Upper lobe of left lung (tissue), 6 donors: Measurements from ENCODE around the gene CLIP2. TPM values are rescaled to one million over a fixed set of nuclear protein-coding genes. Genes with fewer than 3 reads are reported as not detected.
A peak's percentile ranks its signal among the peaks of the same experiment; 100 is the strongest.

Experiments
- ATAC-seq, 2 donors: fragments of 200-7000 bp; cut with Tn5 transposase; one replicate each; pipeline ENCODE4 v1.9.1; 2022; ENCODE audit warnings: mild to moderate bottlenecking in 2 of 2, moderate library complexity in 2 of 2; ENCODE audit not compliant: low FRiP score in 2 of 2
- DNase-seq, 2 donors: peaks; one replicate each; pipeline ENCODE4 v3.0.0-alpha.2; 2019 to 2020
- H3K27ac ChIP-seq, 4 donors: fragments of 200-600 bp; sonication (generic); one replicate each; pipeline ENCODE4 v1.5.1; 2016 to 2019
- H3K27me3 ChIP-seq, 4 donors: fragments of 200-600 bp; sonication (generic); one replicate each; pipeline ENCODE4 v1.5.1; 2017 to 2019
- H3K36me3 ChIP-seq, 4 donors: fragments of 200-600 bp; sonication (generic); one replicate each; pipeline ENCODE4 v1.5.1; 2016 to 2019
- H3K4me1 ChIP-seq, 4 donors: fragments of 200-600 bp; sonication (generic); one replicate each; pipeline ENCODE4 v1.5.1; 2018 to 2019
- H3K4me3 ChIP-seq, 4 donors: fragments of 200-600 bp; sonication (generic); one replicate each; pipeline ENCODE4 v1.5.1; 2017 to 2019; ENCODE audit warnings: mild to moderate bottlenecking in 2 of 4, moderate library complexity in 1 of 4
- H3K9me3 ChIP-seq, 4 donors: fragments of 200-600 bp; sonication (generic); one replicate each; pipeline ENCODE4 v1.5.1; 2018 to 2019
- EP300 ChIP-seq, 4 donors: sonication (generic); formaldehyde crosslinking; IDR thresholded peaks; one replicate each; pipeline ENCODE4 v1.5.1; 2017; ENCODE audit warnings: antibody characterized with exemption in 4 of 4, control low read depth in 2 of 4
- POLR2A ChIP-seq, 4 donors: fragments of 450-650 bp; IDR thresholded peaks; one replicate each; pipeline ENCODE4 v1.5.1; 2016 to 2017; ENCODE audit warnings: antibody characterized with exemption in 4 of 4, mild to moderate bottlenecking in 2 of 4
- POLR2AphosphoS5 ChIP-seq, 2 donors: sonication (generic); formaldehyde crosslinking; IDR thresholded peaks; one replicate each; pipeline ENCODE4 v1.5.1; 2017; ENCODE audit warnings: antibody characterized with exemption in 2 of 2
- WGBS, 2 donors: methylation state at CpG; one replicate each; pipeline ENCODE4 v1.1.5; 2017 to 2018; 5-methylcytosine and 5-hydroxymethylcytosine counted together
- total RNA-seq, 6 donors: library from RNA; depleted of rRNA in 4 of 6; stranded (reverse); fragments of >200 nt in 4 of 6; gene quantifications; one replicate each; pipeline versions ENCODE4 v1.1.0 to v1.2.1, GENCODE V29; 2016 to 2021
- TF ChIP-seq, protein P1 (sequence below), 6 experiments: fragments of 450-650 bp in 4 of 6; fragments of 200-600 bp in 2 of 6; sonication (generic) in 2 of 6; IDR thresholded peaks; one replicate each; pipeline ENCODE4 v1.5.1; 2016 to 2019; ENCODE audit warnings: antibody characterized with exemption in 6 of 6
- donor health status: DM: no; HTN: no; CAD: no; lungs with moderate emphysema.
- donor health status: DM: no; HTN: yes; CAD: no; lungs with severe emphysema.

CLIP2 gene
- total RNA-seq, 6 donors from 2014 or later: 12.1 to 55.5 (median 24.8) TPM

DNA sequence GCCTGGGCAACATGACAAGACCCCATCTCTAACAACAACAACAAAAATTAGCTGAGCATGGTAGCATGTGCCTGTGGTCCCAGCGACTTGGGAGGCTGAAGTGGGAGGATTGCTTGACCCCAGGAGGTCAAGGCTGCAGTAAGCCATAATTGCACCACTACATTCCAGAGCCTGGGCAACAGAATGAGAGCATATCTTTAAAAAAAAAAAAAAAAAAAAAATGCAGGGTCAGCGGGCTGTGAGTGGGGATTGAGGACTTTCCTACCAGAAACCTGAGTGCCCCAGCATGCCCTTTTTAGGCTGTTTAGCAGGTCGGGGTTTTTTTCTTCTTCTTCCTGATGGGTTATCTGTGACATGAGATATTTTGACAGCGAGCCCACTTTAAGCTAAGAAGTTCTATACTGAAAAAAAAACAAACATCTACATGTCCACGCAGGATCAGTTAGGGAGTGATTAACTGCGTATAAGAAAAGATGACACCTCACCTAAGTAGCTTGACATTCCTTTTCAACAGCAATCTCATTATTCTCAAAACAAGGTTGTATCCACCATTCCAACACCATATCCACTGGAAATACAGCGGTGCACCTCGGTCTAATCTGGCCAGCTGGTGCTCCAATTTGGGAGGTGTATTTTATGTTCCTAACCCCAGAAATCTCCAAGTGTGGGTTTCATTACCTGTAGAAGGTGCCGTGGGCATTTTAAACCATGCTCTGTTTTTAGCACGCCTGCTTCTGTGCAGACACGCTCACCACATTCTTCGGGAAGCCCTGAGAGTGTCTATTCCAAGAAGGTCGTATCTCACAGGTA is 21.2 kb upstream of the CLIP2 start:
- H3K27ac ChIP-seq: no peak overlapping the region
- H3K4me3 ChIP-seq: no peak overlapping the region
- 63 to 74% methylated on average over 13 of the region's 13 CpGs for WGBS, 2 donors
- no peak for ATAC-seq
- peaks cover 13 to 28% (median 15%) of the 10 kb centered on the region in 4 donors for H3K4me1 ChIP-seq
- H3K36me3 ChIP-seq: no peaks in the 10 kb centered on the region
- no peak for DNase-seq
- H3K9me3 ChIP-seq: no peaks in the 10 kb centered on the region
- no peak for TF ChIP-seq POLR2A (IDR thresholded peaks at IDR 0.05)
- no peak for TF ChIP-seq EP300 (IDR thresholded peaks at IDR 0.05)
- TF ChIP-seq, protein P1, sequence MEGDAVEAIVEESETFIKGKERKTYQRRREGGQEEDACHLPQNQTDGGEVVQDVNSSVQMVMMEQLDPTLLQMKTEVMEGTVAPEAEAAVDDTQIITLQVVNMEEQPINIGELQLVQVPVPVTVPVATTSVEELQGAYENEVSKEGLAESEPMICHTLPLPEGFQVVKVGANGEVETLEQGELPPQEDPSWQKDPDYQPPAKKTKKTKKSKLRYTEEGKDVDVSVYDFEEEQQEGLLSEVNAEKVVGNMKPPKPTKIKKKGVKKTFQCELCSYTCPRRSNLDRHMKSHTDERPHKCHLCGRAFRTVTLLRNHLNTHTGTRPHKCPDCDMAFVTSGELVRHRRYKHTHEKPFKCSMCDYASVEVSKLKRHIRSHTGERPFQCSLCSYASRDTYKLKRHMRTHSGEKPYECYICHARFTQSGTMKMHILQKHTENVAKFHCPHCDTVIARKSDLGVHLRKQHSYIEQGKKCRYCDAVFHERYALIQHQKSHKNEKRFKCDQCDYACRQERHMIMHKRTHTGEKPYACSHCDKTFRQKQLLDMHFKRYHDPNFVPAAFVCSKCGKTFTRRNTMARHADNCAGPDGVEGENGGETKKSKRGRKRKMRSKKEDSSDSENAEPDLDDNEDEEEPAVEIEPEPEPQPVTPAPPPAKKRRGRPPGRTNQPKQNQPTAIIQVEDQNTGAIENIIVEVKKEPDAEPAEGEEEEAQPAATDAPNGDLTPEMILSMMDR (IDR thresholded peaks at IDR 0.05): no peak
- TF ChIP-seq POLR2AphosphoS5 (IDR thresholded peaks at IDR 0.05): no peak
- no peaks in the 10 kb centered on the region for H3K27me3 ChIP-seq

DNA sequence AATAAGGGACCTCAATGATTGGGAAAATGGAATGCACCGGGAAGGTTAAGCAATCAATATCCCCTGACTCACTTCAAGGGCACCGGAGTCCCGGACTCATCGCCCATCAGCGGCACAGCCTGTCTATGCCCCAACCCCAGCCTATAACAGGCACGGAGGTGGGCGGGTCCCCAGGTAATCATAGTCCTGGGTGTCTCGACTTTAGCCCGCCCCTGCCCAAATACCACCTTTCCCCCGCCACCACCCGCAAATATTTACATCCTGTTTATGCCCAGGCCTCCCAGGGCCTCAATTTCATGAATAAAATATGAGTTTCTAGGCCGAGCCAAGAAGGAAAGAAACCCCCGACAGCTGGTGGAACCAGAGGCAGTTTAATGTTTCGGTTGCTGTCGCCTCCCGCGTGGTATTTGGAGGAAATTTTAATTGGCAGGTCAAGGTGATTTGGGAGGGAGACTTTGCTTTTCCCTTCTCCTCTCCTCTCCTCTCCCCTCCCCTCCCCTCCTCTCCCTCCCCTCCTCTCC is 19.4 kb upstream of the CLIP2 start:
- Histone ChIP-seq H3K36me3 (no peaks in the 10 kb centered on the region), H3K27me3 (no peaks in the 10 kb centered on the region), H3K4me3 (peak overlapping the region; percentile 55 to 70 (median 62)), H3K9me3 (no peaks in the 10 kb centered on the region), H3K27ac (peak overlapping the region in 2 of 4 donors; percentile 54 to 79), H3K4me1 (peaks cover 13 to 28% (median 19%) of the 10 kb centered on the region in 4 donors)
- TF ChIP-seq, protein P1 (IDR thresholded peaks at IDR 0.05): no peak
- TF ChIP-seq EP300 (IDR thresholded peaks at IDR 0.05): no peak
- no peak for TF ChIP-seq POLR2AphosphoS5 (IDR thresholded peaks at IDR 0.05)
- no peak for TF ChIP-seq POLR2A (IDR thresholded peaks at IDR 0.05)
- 1% methylated on average over 17 of the region's 17 CpGs for WGBS, 2 donors
- DNase-seq (peak in 1 of 2 donors; percentile 53), ATAC-seq (peak; percentile 56 to 62)

DNA sequence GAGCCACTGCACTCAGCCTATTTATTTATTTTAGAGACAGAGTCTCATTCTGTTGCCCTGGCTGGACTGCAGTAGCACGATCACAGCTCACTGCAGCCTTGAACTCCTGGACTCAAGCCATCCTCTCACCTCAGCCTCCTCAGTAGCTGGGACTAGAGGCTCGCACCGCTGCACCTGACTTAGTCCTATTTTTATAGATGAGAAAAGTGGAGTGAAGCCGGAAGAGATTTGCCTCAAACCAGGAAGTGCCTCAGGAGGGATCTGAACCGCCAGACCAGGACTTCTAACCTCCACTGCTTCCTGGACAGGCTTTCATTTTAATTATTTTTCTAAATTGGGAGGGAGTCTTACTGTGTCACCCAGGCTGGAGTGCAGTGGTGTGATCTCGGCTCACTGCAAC is 17.5 kb upstream of the CLIP2 start:
- Histone ChIP-seq H3K36me3 (no peaks in the 10 kb centered on the region), H3K4me1 (peaks cover 13 to 28% (median 19%) of the 10 kb centered on the region in 4 donors), H3K9me3 (no peaks in the 10 kb centered on the region), H3K27ac (peak overlapping the region; percentile 75 to 84 (median 78)), H3K4me3 (peak overlapping the region in 1 of 4 donors; percentile 5), H3K27me3 (no peaks in the 10 kb centered on the region)
- DNase-seq (no peak), ATAC-seq (no peak)
- WGBS, 2 donors: 42 to 47% methylated on average over 6 of the region's 6 CpGs
- TF ChIP-seq POLR2AphosphoS5 (IDR thresholded peaks at IDR 0.05) (no peak), EP300 (IDR thresholded peaks at IDR 0.05) (no peak), POLR2A (IDR thresholded peaks at IDR 0.05) (no peak)
- TF ChIP-seq, protein P1 (IDR thresholded peaks at IDR 0.05): no peak

DNA sequence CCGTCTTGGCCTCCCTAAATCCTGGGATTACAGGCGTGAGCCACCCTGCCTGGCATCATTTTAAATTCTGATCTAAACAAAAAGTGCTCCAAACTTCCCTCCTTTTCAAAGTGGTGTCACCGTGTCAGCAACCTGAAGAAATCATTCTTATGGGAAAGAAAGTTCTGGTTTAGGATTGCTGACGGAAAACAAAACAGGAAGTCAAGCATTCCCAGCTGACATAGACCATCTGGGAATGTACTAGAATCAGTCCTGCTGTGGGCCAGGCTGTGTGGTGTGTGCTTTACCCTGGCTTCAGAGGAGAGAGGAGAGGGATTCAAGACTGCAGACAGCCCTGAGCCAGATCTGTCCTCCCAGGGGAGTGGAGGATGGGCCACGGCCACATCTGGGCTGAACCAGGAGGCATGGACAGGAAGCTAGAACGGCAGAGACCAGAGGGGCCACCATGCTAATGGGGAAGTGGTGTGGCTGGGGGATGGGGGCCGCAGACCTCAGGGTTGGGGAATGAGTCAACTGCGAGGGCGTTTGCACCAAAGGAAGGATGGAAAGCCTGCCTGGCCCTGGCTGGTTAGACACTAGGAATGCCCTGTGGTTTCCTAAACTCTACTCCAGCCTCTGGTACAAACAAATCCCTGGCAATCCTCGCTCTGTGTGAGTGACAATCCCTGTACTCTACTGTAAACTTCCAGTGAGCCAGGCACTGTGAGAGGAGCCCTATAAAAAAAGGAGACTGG is 16.7 kb upstream of the CLIP2 start:
- Histone ChIP-seq H3K36me3 (no peaks in the 10 kb centered on the region), H3K4me3 (peak overlapping the region in 1 of 4 donors; percentile 5), H3K27me3 (no peaks in the 10 kb centered on the region), H3K27ac (peak overlapping the region; percentile 75 to 84 (median 78)), H3K4me1 (peaks cover 13 to 28% (median 19%) of the 10 kb centered on the region in 4 donors), H3K9me3 (no peaks in the 10 kb centered on the region)
- peak; percentile 87 to 90 for ATAC-seq
- 25 to 39% methylated on average over 9 to 10 of the region's 10 CpGs for WGBS, 2 donors
- peak in 1 of 4 donors; percentile 72 for TF ChIP-seq EP300 (IDR thresholded peaks at IDR 0.05)
- TF ChIP-seq POLR2A (IDR thresholded peaks at IDR 0.05): peak in 1 of 4 donors; percentile 31
- TF ChIP-seq POLR2AphosphoS5 (IDR thresholded peaks at IDR 0.05): peak; percentile 58 to 79
- TF ChIP-seq, protein P1 (IDR thresholded peaks at IDR 0.05): no peak
- peak in 1 of 2 donors; percentile 76 for DNase-seq
